Mononuclear cell (primary cell): ENCODE measurements around the gene ETS2. TPM values are rescaled to one million over a fixed set of nuclear protein-coding genes. Genes with fewer than 3 reads are reported as not detected.
"Not testable (repeated sequence)": the region's sequence is repeated elsewhere in the genome, so short reads cannot be mapped to it uniquely, and the experiment has no call there.

ENCODE experiments used
- H3K27me3 ChIP-seq: 2 replicates; pipeline ENCODE4 v1.6.0; 2011; ENCODE audit warnings: low read length, control low read depth; ENCODE audit not compliant: insufficient read depth
- H3K4me1 ChIP-seq: 2 replicates; pipeline ENCODE4 v1.5.1; 2011; ENCODE audit warnings: mild to moderate bottlenecking, low read length, control low read depth; ENCODE audit not compliant: insufficient read depth
- H3K4me3 ChIP-seq: 2 replicates; pipeline ENCODE4 v1.5.1; 2011; ENCODE audit warnings: mild to moderate bottlenecking, low read length, moderate library complexity
- H3K9me3 ChIP-seq: 2 replicates; pipeline ENCODE4 v1.5.1; 2011; ENCODE audit warnings: low read depth, mild to moderate bottlenecking, control low read depth, low read length
- total RNA-seq: library from RNA; depleted of rRNA; stranded (reverse); fragments of >200 nt; gene quantifications from one replicate; pipeline ENCODE4 v1.2.3, GENCODE V29; 2012

The ETS2 gene
- total RNA-seq, 1 donor = 64.1 TPM

- H3K27me3 ChIP-seq, H3K9me3 ChIP-seq, H3K4me3 ChIP-seq: not testable (repeated sequence)
- H3K4me1 ChIP-seq = peaks cover 24% of the 10 kb centered on the region
Observed at GRCh38 chr21:38828111-38828510, 22.4 kb downstream of the ETS2 start.

GRCh38 chr21:38830671-38831525 lies 25.2 kb downstream of the ETS2 start:
- Histone ChIP-seq H3K4me3 (no peak overlapping the region), H3K27me3 (no peaks in the 10 kb centered on the region), H3K9me3 (no peaks in the 10 kb centered on the region), H3K4me1 (peaks cover 24% of the 10 kb centered on the region)

- no peak overlapping the region for H3K4me3 ChIP-seq
Observed at GRCh38 chr21:38831526-38832467, 26.1 kb downstream of the ETS2 start.

GRCh38 chr21:38832664-38833063 lies 26.9 kb downstream of the ETS2 start:
- Histone ChIP-seq H3K4me3 (no peak overlapping the region), H3K4me1 (peaks cover 24% of the 10 kb centered on the region), H3K27me3 (no peaks in the 10 kb centered on the region), H3K9me3 (no peaks in the 10 kb centered on the region)

More at GRCh38 chr21:38831526-38832467, 26.1 kb downstream of the ETS2 start:
- Histone ChIP-seq H3K27me3 (no peaks in the 10 kb centered on the region), H3K9me3 (no peaks in the 10 kb centered on the region), H3K4me1 (peaks cover 24% of the 10 kb centered on the region)

GRCh38 chr21:38833117-38833516 lies 27.4 kb downstream of the ETS2 start:
- Histone ChIP-seq H3K9me3 (no peaks in the 10 kb centered on the region), H3K27me3 (no peaks in the 10 kb centered on the region), H3K4me1 (peaks cover 24% of the 10 kb centered on the region), H3K4me3 (no peak overlapping the region)

GRCh38 chr21:38834725-38835124 lies 29.0 kb downstream of the ETS2 start:
- Histone ChIP-seq H3K9me3 (no peaks in the 10 kb centered on the region), H3K4me1 (peaks cover 24% of the 10 kb centered on the region), H3K27me3 (no peaks in the 10 kb centered on the region), H3K4me3 (no peak overlapping the region)

GRCh38 chr21:38837806-38838461 lies 32.2 kb downstream of the ETS2 start:
- no peaks in the 10 kb centered on the region for H3K9me3 ChIP-seq
- no peak overlapping the region for H3K4me3 ChIP-seq
- H3K27me3 ChIP-seq = no peaks in the 10 kb centered on the region
- H3K4me1 ChIP-seq = no peaks in the 10 kb centered on the region

- Histone ChIP-seq H3K9me3 (no peaks in the 10 kb centered on the region), H3K27me3 (no peaks in the 10 kb centered on the region), H3K4me3 (no peak overlapping the region), H3K4me1 (no peaks in the 10 kb centered on the region)
Observed at GRCh38 chr21:38838598-38839327, 33.0 kb downstream of the ETS2 start.

- H3K4me3 ChIP-seq = no peak overlapping the region
- no peaks in the 10 kb centered on the region for H3K27me3 ChIP-seq
- H3K4me1 ChIP-seq = no peaks in the 10 kb centered on the region
- no peaks in the 10 kb centered on the region for H3K9me3 ChIP-seq
Observed at GRCh38 chr21:38839328-38840286, 33.9 kb downstream of the ETS2 start.

- H3K27me3 ChIP-seq = no peaks in the 10 kb centered on the region
- no peaks in the 10 kb centered on the region for H3K9me3 ChIP-seq
- no peak overlapping the region for H3K4me3 ChIP-seq
- H3K4me1 ChIP-seq = no peaks in the 10 kb centered on the region
Observed at GRCh38 chr21:38840456-38841300, 34.9 kb downstream of the ETS2 start.

- H3K9me3 ChIP-seq = no peaks in the 10 kb centered on the region
- no peaks in the 10 kb centered on the region for H3K27me3 ChIP-seq
- no peak overlapping the region for H3K4me3 ChIP-seq
- H3K4me1 ChIP-seq = no peaks in the 10 kb centered on the region
Observed at GRCh38 chr21:38841472-38841871, 35.7 kb downstream of the ETS2 start.

GRCh38 chr21:38842079-38842478 lies 36.4 kb downstream of the ETS2 start:
- Histone ChIP-seq H3K27me3 (no peaks in the 10 kb centered on the region), H3K9me3 (no peaks in the 10 kb centered on the region), H3K4me3 (no peak overlapping the region), H3K4me1 (no peaks in the 10 kb centered on the region)

- H3K27me3 ChIP-seq = no peaks in the 10 kb centered on the region
Observed at GRCh38 chr21:38843379-38843778, 37.6 kb downstream of the ETS2 start.

More at GRCh38 chr21:38843379-38843778, 37.6 kb downstream of the ETS2 start:
- no peaks in the 10 kb centered on the region for H3K9me3 ChIP-seq
- no peaks in the 10 kb centered on the region for H3K4me1 ChIP-seq
- H3K4me3 ChIP-seq = no peak overlapping the region
